Measurements from ENCODE around the gene MYO10. TPM values are rescaled to one million over a fixed set of nuclear protein-coding genes. Genes with fewer than 3 reads are reported as not detected.

MYO10 gene
- total and polyA plus RNA-seq, 2 of the 8 experiments (the other 6 are each of a cell fraction or from before 2014, with no cell fraction given) = 21.5 to 107 TPM

DNA sequence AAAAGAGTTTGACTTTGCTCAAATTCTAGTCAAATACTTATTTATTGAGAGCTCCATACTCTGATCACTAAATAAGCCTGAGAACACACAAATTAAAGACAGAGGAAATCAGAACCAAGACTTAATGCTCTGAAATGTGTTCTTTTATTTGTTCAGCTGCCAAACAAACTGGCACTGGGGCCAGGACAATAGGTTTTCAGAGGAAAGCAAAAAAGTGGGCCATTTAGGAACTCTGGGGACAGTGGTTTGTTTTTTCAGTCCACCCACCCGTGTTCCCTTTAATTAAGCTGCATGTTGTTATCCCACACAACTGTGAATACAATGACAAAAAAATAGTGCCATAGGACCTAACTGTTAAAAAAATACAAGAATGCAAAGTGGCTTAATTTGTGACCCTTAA, 223.9 kb downstream of the MYO10 start:
- H3K23me2 ChIP-seq (ENCODE audit: low read depth, low read length) = peaks cover 3% of the 10 kb centered on the region; the same call in 1 of the 2 replicates
- no peak overlapping the region for H2AK5ac ChIP-seq (ENCODE audit: low read depth, low read length)
- ChIA-PET CTCF (ENCODE audit: partially characterized antibody) (interaction anchor here (0.6 to 3.1 kb wide), 4 partner anchors 21 to 120 kb away, joined by 3 to 14 read pairs (median 4); no protein-coding TSS in a partner anchor), POLR2A (ENCODE audit: partially characterized antibody) (interaction anchor here (0.7 to 2.4 kb wide), 5 partner anchors 10 to 25 kb away, joined by 3 to 11 read pairs (median 4); no protein-coding TSS in a partner anchor)
- no peak overlapping the region for H3K9ac ChIP-seq (replicated peaks in 1 of 4; ENCODE audit: extremely low read depth in 1 of 4, low read depth in 3 of 4, low read length in 3 of 4)
- H3K14ac ChIP-seq (ENCODE audit: insufficient read length) = no peak overlapping the region
- H3K18ac ChIP-seq (ENCODE audit: extremely low read depth, low read length) = no peak overlapping the region
- no peak overlapping the region; a peak in 1 of 4 replicates for H3K4me2 ChIP-seq (ENCODE audit: insufficient read depth in 1 of 2, low read depth in 2 of 2, low read length in 2 of 2)
- no peak overlapping the region for H2BK15ac ChIP-seq (ENCODE audit: low read length)
- H2BK12ac ChIP-seq (ENCODE audit: low read depth, low read length) = no peak overlapping the region
- H3K9me3 ChIP-seq (ENCODE audit: insufficient read depth in 2 of 2, low read depth in 1 of 2, low read length in 1 of 2) = no peaks in the 10 kb centered on the region
- FAIRE-seq = no peak
- peaks cover 32 to 42% (median 40%) of the 10 kb centered on the region in 4 experiments for H3K36me3 ChIP-seq (ENCODE audit: control insufficient read depth in 2 of 4, insufficient read depth in 4 of 4, low read length in 3 of 4)
- peaks cover 2 to 4% of the 10 kb centered on the region in 2 experiments for H4K20me1 ChIP-seq (replicated peaks in 1 of 2; ENCODE audit: control insufficient read depth in 1 of 2, insufficient read depth in 2 of 2, low read length in 2 of 2)
- no peak overlapping the region for H2AFZ ChIP-seq (ENCODE audit: low read length)
- WGBS, 2 experiments (ENCODE audit: extremely low coverage in 1 of 2, insufficient coverage in 1 of 2, insufficient read length in 1 of 2, insufficient replicate concordance in 2 of 2, low coverage in 1 of 2, low lambda C conversion rate in 2 of 2, missing lambda C conversion rate in 1 of 2) = 88% methylated on average over 1 of the region's 1 CpG; no CpG with 5 or more reads in 1 of the 2 experiments
- no peak overlapping the region for H4K8ac ChIP-seq (ENCODE audit: extremely low read depth, insufficient read depth, low read length)
- H3K27me3 ChIP-seq (replicated peaks in 1 of 4; ENCODE audit: control insufficient read depth in 3 of 4, extremely low read depth in 1 of 4, insufficient read depth in 3 of 4, low read length in 3 of 4) = no peaks in the 10 kb centered on the region
- H3K23ac ChIP-seq (ENCODE audit: insufficient read length) = no peak overlapping the region
- H3K79me1 ChIP-seq (ENCODE audit: low read depth, low read length) = peaks cover 7% of the 10 kb centered on the region
- H3K79me2 ChIP-seq (ENCODE audit: control insufficient read depth in 1 of 2, insufficient read depth in 2 of 2, low read length in 2 of 2) = peaks cover 18 to 89% of the 10 kb centered on the region in 2 experiments
- peak overlapping the region in 1 of 4 experiments; percentile 50; a peak in 1 of 8 replicates for H3K4me3 ChIP-seq (ENCODE audit: extremely low read depth in 1 of 4, insufficient read depth in 2 of 4, low read depth in 3 of 4, low read length in 4 of 4)
- H2BK5ac ChIP-seq (ENCODE audit: low read depth, low read length) = no peak overlapping the region
- H3K56ac ChIP-seq (replicated peaks; ENCODE audit: insufficient read length, low read depth, low read length) = peak overlapping the region; percentile 3
- no peak overlapping the region for H4K5ac ChIP-seq (ENCODE audit: insufficient read length, low read depth, low read length)
- H3K27ac ChIP-seq (ENCODE audit: low read depth, low read length) = no peak overlapping the region
- DNase-seq (ENCODE audit: low read depth in 1 of 2, low spot score in 2 of 2) = no peak
- H2BK20ac ChIP-seq (ENCODE audit: low read length) = no peak overlapping the region
- peaks cover 2 to 23% (median 10%) of the 10 kb centered on the region in 4 experiments; a peak in 6 of 7 replicates for H3K4me1 ChIP-seq (replicated peaks in 1 of 4; ENCODE audit: control insufficient read depth in 3 of 4, insufficient read depth in 4 of 4, low read length in 3 of 4)
- no peak overlapping the region for H2BK120ac ChIP-seq (replicated peaks; ENCODE audit: low read depth, low read length)
- H4K91ac ChIP-seq (replicated peaks; ENCODE audit: insufficient read length, low read length) = no peak overlapping the region
- H3K4ac ChIP-seq (replicated peaks; ENCODE audit: insufficient read length, low read depth, low read length) = no peak overlapping the region
- TF ChIP-seq, protein P1, sequence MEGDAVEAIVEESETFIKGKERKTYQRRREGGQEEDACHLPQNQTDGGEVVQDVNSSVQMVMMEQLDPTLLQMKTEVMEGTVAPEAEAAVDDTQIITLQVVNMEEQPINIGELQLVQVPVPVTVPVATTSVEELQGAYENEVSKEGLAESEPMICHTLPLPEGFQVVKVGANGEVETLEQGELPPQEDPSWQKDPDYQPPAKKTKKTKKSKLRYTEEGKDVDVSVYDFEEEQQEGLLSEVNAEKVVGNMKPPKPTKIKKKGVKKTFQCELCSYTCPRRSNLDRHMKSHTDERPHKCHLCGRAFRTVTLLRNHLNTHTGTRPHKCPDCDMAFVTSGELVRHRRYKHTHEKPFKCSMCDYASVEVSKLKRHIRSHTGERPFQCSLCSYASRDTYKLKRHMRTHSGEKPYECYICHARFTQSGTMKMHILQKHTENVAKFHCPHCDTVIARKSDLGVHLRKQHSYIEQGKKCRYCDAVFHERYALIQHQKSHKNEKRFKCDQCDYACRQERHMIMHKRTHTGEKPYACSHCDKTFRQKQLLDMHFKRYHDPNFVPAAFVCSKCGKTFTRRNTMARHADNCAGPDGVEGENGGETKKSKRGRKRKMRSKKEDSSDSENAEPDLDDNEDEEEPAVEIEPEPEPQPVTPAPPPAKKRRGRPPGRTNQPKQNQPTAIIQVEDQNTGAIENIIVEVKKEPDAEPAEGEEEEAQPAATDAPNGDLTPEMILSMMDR (IDR thresholded peaks at IDR 0.05; ENCODE audit: control extremely low read depth in 1 of 3, insufficient read depth in 1 of 3, low read depth in 1 of 3, low read length in 3 of 3) = no peak
- TF ChIP-seq SIX5 (IDR thresholded peaks at IDR 0.05; ENCODE audit: low read depth, low read length) (no peak), ASH2L (IDR thresholded peaks at IDR 0.05; ENCODE audit: low read length) (no peak), TAF1 (IDR thresholded peaks at IDR 0.05; ENCODE audit: low read depth, low read length) (no peak), SAP30 (IDR thresholded peaks at IDR 0.05; ENCODE audit: insufficient read depth, insufficient replicate concordance, low read length) (no peak), RBBP5 (IDR thresholded peaks at IDR 0.05; ENCODE audit: borderline replicate concordance, low read depth, low read length) (no peak), NANOG (IDR thresholded peaks at IDR 0.05; ENCODE audit: insufficient read depth, low read depth, low read length, poor library complexity, severe bottlenecking) (no peak), CREB1 (IDR thresholded peaks at IDR 0.05) (no peak), RAD21 (IDR thresholded peaks at IDR 0.05 in 1 of 2, conservative IDR thresholded peaks at IDR 0.05 in 1 of 2; ENCODE audit: low read depth in 2 of 2, low read length in 2 of 2) (no peak), EP300 (IDR thresholded peaks at IDR 0.05; ENCODE audit: borderline replicate concordance in 1 of 2, low read depth in 2 of 2, low read length in 2 of 2) (no peak)
